Vagina (tissue), 2 donors: Measurements from ENCODE around the gene XRCC5.

Experiments
- CTCF ChIP-seq, 3 experiments: fragments of 450-650 bp in 2 of 3; fragments of 200-600 bp in 1 of 3; sonication (generic) in 1 of 3; IDR thresholded peaks; one replicate each; pipeline ENCODE4 v1.5.1; 2017 to 2019; ENCODE audit warnings: antibody characterized with exemption in 3 of 3, mild to moderate bottlenecking in 2 of 3, moderate library complexity in 2 of 3
- POLR2A ChIP-seq, 2 donors: fragments of 450-650 bp; IDR thresholded peaks; one replicate each; pipeline ENCODE4 v1.6.1; 2017; ENCODE audit warnings: antibody characterized with exemption in 2 of 2, mild to moderate bottlenecking in 2 of 2, moderate library complexity in 2 of 2
- POLR2AphosphoS5 ChIP-seq, 2 donors: sonication (generic); formaldehyde crosslinking; IDR thresholded peaks; one replicate each; pipeline ENCODE4 v1.9.0; 2017; ENCODE audit warnings: antibody characterized with exemption in 2 of 2, mild to moderate bottlenecking in 2 of 2, low read depth in 1 of 2; ENCODE audit not compliant: insufficient read depth in 1 of 2

- TF ChIP-seq CTCF (IDR thresholded peaks at IDR 0.05) (no peak), POLR2AphosphoS5 (IDR thresholded peaks at IDR 0.05; ENCODE audit: insufficient read depth in 1 of 2, low read depth in 1 of 2) (no peak), POLR2A (IDR thresholded peaks at IDR 0.05) (no peak)
These were observed 23.4 kb downstream of the XRCC5 start for GRCh38 chr2:216132585-216132984.
